RWPE1 (cell line): ENCODE data around the gene HHATL.

Source experiments
- CTCF ChIA-PET: fragments of 350-600 bp; sonication (Branson Sonifier 250); formaldehyde crosslinking; extraction: SDS; loops from one replicate; lab custom pipeline; 2021; lab: Yijun Ruan, JAX
- POLR2A ChIA-PET: fragments of 400-600 bp; formaldehyde crosslinking; extraction: SDS; loops from one replicate; lab custom pipeline; 2020; ENCODE audit warnings: antibody characterized with exemption; ENCODE audit not compliant: low non-redundant PET; lab: Yijun Ruan, JAX
- DNase-seq: peaks from one replicate; pipeline ENCODE4 v3.0.0; 2012; ENCODE audit warnings: low spot score
- H3K27ac ChIP-seq: fragments of 450-650 bp; 2 replicates; pipeline ENCODE4 v1.5.1; 2017
- CTCF ChIP-seq: fragments of 450-650 bp; conservative IDR thresholded peaks from 2 replicates; pipeline ENCODE4 v1.5.1; 2017; ENCODE audit warnings: low read depth, mild to moderate bottlenecking

HHATL gene

GRCh38 chr3:42690766-42691680 is 11.6 kb downstream of the HHATL start:
- no peak for TF ChIP-seq CTCF
- ChIA-PET POLR2A (no interaction called here), CTCF (no interaction called here)
- H3K27ac ChIP-seq: no peak overlapping the region
- DNase-seq: no peak

DNA sequence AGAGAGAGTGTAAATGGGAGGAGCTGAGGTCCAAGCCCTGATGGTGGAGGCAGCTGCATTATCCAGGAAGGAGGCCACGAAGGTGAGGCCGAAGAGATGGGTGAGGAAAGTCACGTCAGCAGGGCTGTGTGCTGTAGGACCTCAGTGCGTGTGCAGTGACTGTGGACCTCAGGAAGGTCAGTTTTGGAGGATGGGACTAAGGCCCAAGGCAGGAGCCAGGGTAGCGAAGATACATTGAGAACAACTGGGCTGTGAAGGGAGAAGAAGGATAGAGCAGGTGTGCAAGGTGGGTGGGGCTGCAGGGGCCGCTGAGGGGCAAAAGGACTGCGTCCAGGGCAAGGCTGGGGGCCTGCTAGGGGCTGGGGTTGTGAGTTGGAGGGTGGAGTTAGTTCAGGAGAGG is 12.4 kb downstream of the HHATL start:
- POLR2A ChIA-PET: no interaction called here
- TF ChIP-seq CTCF: no peak
- CTCF ChIA-PET: no interaction called here

DNA sequence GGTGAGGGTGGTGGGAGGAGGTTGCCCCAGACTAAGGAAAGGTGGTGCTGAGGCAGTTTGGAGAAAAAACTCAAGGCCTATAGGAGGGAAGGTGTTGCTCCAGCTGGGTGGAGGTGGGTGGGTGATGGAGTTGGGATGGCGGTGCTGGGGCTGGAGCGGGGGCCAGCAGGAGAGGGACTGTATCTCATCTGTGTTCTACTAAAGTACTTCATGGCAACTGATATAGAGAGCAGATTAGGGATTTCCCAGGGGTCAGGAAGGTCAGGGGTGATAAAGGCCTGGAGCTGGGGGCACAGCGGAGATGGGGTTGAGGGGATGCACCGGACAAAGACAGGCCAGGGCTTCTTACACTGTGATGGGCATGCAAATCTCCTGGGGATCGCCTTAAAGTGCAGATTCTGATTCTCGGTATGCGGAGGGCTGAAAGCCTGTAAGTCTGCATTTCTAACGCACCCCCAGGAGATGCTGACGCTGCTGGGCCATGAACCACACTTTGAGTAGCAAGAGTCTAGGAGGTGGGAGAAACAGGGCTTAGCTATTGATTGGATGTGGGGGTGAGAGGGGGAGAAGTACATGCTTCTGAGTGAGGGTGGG is 13.1 kb downstream of the HHATL start:
- TF ChIP-seq CTCF: no peak
- CTCF ChIA-PET: no interaction called here
- POLR2A ChIA-PET: no interaction called here
- no peak overlapping the region for H3K27ac ChIP-seq
- no peak for DNase-seq

More for the DNA sequence above, 12.4 kb downstream of the HHATL start:
- DNase-seq: no peak
- no peak overlapping the region for H3K27ac ChIP-seq

DNA sequence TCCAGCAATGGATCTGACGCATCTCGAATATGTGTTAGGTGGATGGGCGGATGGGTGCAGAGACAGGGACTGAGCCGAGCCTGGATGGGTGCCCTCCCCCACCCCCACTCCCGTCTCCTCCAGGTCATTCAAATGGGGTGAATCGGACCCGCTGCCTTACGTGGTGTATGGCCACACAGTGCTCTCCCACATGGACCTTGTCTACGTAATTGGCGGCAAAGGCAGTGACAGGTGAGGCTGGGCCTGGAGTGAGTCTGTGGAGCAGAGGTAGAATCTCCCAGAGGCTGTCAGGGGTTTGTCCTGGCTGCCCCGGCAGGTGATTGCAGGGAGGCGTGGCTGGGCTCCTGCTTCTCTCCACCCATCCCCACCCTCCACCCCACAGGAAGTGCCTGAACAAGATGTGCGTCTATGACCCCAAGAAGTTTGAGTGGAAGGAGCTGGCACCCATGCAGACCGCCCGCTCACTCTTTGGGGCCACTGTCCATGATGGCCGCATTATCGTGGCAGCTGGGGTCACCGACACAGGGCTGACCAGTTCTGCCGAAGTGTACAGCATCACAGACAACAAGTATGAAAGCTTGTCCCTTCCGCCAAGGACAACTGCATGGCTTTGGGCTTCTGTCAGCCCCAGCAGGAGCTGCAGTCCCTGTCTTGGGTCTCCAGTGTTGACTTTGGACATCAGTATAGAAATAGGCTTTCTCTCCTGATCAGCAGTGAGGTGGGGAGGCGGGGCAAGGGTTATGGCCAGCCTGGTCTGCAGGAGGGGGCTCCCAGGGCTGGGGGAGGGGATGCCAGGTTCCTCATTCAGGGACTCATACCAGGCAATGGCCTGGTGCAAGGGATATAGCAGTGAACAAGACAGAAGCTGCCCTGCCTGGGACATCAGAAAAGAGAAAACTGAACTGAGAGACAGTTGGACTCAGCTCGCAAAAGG is 13.8 kb downstream of the HHATL start:
- no peak overlapping the region for H3K27ac ChIP-seq
- DNase-seq: no peak
- TF ChIP-seq CTCF: no peak
- CTCF ChIA-PET: no interaction called here
- POLR2A ChIA-PET: no interaction called here

- CTCF ChIA-PET: interaction anchor here (1.3 kb wide), 1 partner anchor 56 kb away, joined by 3 read pairs; no protein-coding TSS in a partner anchor
- no peak overlapping the region for H3K27ac ChIP-seq
- DNase-seq: no peak
- TF ChIP-seq CTCF: no peak
- POLR2A ChIA-PET: no interaction called here
Measured at GRCh38 chr3:42688016-42688415, 14.6 kb downstream of the HHATL start.
